Suppressor macrophage (primary cell): ENCODE results near the gene MAP3K2.
A peak's percentile ranks its signal among the peaks of the same experiment; 100 is the strongest.
"Not testable (repeated sequence)": the region's sequence is repeated elsewhere in the genome, so short reads cannot be mapped to it uniquely, and the experiment has no call there.

Experiments
- DNase-seq, 4 experiments: peaks; one replicate each; pipeline ENCODE4 v3.0.0-alpha.2; 2020 to 2022

The MAP3K2 gene

DNA sequence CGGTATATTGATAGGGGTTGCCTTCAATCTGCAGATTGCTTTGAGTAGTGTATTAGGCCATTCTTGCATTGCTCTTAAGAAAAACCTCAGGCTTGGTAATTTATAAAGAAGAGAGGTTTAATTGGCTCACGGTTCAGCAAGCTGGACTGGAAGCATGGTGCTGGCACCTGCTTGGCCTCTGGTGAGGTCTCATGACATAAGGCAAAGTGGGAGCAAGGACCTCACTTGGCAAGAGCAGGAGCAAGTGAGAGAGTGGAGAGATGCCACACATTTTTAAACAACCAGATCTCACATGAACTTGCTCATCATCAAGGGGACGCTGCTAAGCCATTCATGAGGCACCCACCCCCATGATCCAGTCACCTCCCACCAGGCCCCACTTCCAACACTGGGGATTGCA is 4.9 kb downstream of the MAP3K2 start:
- DNase-seq = no peak

GRCh38 chr2:127381762-127382161 is 6.0 kb downstream of the MAP3K2 start:
- DNase-seq = no peak

DNA sequence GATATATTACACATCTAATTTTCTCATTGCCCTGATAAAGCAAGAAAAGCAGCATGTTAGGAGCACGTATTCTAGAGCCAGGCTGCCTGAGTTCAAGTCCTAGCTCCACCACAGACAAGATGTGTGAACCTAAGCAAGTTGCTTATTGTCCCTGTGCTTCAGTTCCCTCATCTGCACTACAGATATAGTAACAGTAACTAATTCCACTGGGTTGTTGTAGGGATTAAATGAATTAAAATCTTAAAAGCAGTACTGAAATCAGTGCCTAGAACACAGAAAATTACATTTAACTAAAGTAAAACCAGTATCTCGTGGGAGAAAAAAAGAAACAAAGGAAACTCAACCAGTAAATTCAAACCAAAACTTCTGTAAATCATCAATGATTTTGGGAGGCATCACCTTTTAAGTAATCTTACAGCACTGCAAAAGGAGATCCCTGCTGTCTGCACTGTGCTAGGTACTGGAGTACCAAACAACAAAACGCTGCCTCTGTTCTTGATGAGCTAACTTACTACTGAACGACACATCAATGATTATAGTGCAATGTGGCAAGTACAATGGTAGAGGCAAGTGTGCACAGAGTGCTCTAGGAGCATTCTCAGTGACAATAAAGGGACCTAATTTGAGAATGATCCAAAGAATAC is 7.9 kb downstream of the MAP3K2 start:
- DNase-seq = no peak

GRCh38 chr2:127378720-127379119 is 9.1 kb downstream of the MAP3K2 start:
- no peak for DNase-seq

- DNase-seq = no peak
Measured at GRCh38 chr2:127377262-127377661, 10.5 kb downstream of the MAP3K2 start.

- no peak for DNase-seq
Measured at GRCh38 chr2:127376257-127376656, 11.5 kb downstream of the MAP3K2 start.

GRCh38 chr2:127373362-127374083 is 14.3 kb downstream of the MAP3K2 start:
- no peak for DNase-seq

DNA sequence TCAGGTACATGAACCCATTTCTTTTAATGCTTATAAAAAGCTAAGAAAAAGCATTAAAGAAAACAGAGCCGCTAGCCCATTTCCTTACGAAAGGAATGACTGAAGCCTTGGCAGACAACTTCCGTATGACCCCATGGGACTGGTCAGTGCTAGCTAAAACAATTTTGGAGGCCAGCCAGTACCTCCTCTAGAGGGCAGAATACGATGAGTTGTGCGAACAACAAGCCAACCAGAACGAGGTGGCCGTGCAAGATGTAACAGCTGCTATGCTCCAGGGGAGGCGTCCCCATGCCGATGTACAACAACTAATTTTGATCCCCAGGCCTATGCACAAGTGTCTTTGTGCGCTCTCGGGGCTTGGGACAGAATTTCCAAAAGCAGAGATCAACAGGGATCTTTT is 16.7 kb downstream of the MAP3K2 start:
- DNase-seq = no peak

GRCh38 chr2:127370010-127370409 is 17.8 kb downstream of the MAP3K2 start:
- no peak for DNase-seq

GRCh38 chr2:127365211-127365643 is 22.5 kb downstream of the MAP3K2 start:
- DNase-seq = peak in 2 of 4 experiments; percentile 48 to 51

GRCh38 chr2:127362971-127363370 is 24.8 kb downstream of the MAP3K2 start:
- DNase-seq = peak in 1 of 4 experiments; percentile 43

DNA sequence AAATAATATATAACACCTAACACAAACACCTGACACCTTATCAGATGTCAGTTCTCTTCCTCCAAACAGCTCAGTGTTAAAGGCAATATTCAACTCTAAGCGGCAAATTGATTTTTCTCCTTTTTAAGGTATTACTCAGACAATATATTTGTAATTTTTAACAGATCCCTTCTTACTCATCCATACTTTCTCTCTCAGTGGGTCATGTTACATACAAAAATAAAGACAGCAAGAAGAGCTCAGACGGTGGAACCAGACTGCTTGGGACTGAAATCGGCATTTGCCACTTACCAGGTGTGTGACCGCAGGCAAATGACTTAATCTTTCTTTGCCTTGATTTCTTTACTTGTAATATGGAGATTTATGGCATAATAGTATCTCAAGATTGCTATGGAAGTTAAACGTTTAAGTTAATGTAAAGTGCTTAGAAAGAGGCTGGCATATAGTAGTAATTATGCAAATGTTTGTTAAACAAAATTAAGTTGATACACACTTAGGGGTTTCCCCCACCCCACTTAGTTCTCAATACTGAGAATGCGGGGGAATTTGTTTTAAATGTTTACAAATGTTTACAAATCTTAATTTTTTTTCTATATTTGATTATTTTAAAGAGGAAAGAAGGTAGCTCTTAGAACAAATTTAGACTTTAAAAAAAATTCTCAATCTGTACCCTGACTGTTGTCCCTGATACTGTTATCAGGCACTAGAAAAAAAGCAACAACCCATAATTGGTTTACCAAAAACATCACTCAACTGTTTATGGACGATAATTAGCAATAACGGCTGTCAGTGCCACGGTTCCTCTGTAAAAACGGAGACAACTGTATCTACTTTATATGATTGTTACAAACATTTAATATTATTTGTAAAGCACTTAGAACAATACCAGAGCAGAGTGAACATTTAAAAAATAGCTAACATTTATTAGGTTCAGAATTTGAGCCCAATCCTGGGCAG is 25.6 kb downstream of the MAP3K2 start:
- DNase-seq = no peak

GRCh38 chr2:127360242-127360641 is 27.5 kb downstream of the MAP3K2 start:
- no peak for DNase-seq

- DNase-seq = no peak
Measured at GRCh38 chr2:127359520-127359919, 28.3 kb downstream of the MAP3K2 start.

DNA sequence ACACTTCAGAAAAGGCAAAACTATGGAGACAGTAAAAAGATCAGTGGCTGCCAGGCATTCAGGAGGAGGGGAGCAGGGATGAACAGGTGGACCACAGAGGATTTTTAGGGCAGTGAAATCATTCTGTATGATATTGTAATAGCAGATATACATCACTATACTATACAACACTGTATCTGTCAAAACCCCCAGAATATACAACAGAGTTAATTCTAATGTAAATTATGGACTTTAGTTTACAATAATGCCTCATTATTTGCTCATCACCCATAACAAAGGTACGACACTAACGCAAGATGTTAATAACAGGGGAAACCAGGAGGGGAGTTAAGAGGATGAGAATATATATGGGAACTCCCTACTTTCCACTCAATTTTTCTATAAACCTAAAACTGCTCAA is 28.8 kb downstream of the MAP3K2 start:
- DNase-seq = no peak

GRCh38 chr2:127358044-127358443 is 29.7 kb downstream of the MAP3K2 start:
- no peak for DNase-seq

DNA sequence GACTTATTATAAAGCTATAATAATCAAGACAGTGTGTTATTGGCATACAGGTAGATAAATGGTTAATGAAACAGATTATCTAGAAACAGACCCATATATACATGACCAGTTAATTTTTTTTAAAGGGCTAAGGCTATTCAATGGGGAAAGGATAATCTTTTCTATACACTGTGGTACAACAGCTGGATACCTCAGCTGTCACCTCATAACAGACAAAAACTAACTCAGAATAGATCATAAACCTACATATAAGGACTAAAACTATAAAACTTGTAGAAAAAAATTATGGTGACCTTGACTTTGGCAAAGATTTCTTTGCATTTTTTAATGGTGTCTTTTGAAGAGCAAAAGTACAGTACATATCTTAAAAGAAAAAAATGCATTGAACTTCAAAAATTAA is 30.2 kb downstream of the MAP3K2 start:
- DNase-seq = no peak

GRCh38 chr2:127356531-127356930 is 31.2 kb downstream of the MAP3K2 start:
- DNase-seq = no peak

DNA sequence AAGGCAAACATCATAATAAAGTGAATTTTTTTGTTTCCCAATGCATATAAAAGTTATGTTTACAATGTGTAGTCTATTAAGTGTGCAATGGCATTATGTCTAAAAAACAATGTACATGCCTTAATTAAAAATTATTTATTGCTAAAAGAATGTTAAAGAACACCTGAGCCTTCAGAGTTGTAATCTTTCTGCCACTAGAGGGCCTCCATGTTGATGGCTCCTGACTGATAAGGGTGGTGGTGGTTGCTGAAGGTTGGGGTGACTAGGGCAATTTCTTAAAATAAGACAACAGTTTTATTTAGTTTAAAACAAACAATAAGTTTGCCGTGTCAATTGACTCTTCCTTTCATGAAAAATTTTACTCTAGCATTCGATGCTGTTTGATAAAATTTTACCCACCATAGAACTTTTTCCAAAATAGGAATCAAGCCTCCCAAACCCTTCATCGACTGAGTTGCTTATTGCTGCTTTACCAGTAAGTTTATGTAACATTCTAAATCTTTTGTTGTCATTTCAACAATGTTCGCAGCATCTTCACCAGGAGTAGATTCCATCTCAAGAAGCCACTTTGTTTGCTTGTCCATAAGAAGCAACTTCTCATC is 32.3 kb downstream of the MAP3K2 start:
- peak; percentile 5 to 32 (median 22) for DNase-seq

- DNase-seq = peak in 2 of 4 experiments; percentile 28 to 33
Measured at GRCh38 chr2:127353873-127354676, 33.7 kb downstream of the MAP3K2 start.

DNA sequence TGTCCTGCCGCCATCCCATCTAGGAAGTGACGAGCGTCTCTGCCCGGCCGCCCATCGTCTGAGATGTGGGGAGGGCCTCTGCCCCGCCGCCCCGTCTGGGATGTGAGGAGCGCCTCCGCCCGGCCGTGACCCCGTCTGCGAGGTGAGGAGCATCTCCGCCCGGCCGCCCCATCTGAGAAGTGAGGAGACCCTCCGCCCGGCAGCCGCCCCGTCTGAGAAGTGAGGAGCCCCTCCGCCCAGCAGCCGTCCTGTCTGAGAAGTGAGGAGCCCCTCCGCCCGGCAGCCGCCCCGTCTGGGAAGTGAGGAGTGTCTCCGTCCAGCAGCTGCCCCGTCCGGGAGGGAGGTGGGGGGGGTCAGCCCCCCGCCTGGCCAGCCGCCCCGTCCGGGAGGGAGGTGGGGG is 34.6 kb downstream of the MAP3K2 start:
- DNase-seq = not testable (repeated sequence)

DNA sequence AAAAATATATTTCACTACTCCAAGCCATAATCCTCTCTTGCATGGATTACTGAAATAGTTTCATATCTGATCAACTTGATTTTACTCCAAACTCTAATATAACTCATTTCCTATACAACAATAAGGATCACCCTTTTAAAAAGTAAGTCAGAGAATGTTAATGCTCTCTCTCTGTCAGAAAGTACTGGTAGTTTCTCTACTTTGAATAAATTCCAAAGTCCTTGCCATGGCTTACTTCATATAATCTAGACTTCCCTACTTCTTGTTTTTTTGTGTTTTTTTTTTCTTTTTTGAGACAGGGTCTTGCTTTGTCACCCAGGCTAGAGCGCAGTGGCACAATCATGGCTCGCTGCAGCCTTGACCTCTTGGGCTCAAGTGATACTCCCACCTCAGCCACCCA is 36.2 kb downstream of the MAP3K2 start:
- no peak for DNase-seq
